ENCODE data around the gene CDH13. TPM values are rescaled to one million over a fixed set of nuclear protein-coding genes. Genes with fewer than 3 reads are reported as not detected.

The CDH13 gene
- total RNA-seq, 1 donor from 2014 or later = 2.0 TPM

DNA sequence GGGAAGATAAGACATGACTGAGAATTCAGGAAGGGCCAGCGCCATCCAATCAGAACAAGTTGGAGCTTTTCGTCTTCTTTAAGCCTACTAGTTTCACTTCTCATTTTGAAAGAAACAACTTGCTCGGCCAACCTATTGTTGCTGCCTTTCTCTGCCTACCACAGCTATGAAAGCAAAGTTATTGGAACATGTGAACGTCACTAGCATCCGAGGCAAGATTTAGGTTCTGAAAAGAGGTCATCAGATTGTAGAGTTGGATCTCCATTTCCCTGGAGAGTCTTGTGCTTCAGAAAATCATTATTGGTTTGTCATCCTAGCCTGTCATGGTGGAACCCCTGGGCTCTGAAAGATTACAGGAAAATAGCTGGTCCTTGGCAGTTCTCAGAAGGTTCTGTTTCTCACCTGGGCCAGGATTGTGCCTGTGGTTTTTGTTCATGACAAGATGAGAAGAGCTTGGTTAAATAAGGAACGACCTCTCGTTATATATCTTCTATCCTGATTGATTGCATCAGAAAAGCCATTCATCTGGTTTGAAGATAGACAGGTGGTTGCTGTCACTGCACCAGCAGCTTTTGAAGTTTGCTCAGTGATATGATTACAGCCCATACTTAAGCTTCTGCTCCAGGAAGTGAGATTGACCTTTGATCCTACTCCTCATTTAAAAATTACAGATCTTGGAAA, 25.3 kb downstream of the CDH13 start:
- DNase-seq (ENCODE audit: low spot score) = no peak

DNA sequence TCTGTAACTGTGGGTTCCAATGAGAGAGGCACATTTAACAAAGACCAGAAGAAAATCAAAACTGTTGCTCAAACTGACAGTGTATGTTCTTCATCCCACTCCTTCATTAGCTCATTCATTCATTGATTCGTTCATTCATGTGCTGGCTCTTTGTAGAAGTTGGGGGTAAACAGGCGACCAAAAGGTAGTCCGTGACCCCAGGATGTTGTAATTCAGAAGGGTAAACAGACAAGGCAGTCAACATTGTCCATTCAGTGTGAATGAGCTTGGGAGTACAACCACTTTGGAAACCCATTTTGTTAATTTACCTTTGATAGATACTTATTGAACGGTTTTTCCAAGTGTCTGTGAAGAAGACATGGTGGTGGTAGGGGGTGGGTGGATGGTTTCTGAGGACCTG, 26.1 kb downstream of the CDH13 start:
- DNase-seq (ENCODE audit: low spot score) = no peak

GRCh38 chr16:82653550-82654511, 27.1 kb downstream of the CDH13 start:
- DNase-seq (ENCODE audit: low spot score) = no peak

GRCh38 chr16:82655072-82655714, 28.4 kb downstream of the CDH13 start:
- peak; percentile 29 for DNase-seq (ENCODE audit: low spot score)

GRCh38 chr16:82655720-82656490, 29.1 kb downstream of the CDH13 start:
- no peak for DNase-seq (ENCODE audit: low spot score)

GRCh38 chr16:82657239-82657638, 30.5 kb downstream of the CDH13 start:
- no peak for DNase-seq (ENCODE audit: low spot score)

DNA sequence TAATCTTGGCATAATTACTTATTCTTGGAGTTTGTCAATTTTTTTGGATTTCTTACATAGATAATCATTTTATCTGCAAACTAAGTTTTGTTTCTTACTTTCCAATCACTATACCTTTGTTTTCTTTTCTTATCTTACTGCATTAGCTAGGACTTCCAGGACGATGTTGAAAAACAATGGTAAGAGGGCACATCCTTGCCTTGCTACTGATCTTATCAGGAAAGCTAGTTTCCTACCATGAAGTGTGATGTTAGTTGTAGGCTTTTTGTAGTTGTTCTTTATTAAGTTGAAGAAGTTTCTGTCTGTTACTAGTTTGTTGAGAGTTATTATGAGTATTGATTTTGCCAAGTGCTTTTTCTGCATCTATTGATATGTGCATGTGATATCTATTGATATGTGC, 31.0 kb downstream of the CDH13 start:
- no peak for DNase-seq (ENCODE audit: low spot score)

DNA sequence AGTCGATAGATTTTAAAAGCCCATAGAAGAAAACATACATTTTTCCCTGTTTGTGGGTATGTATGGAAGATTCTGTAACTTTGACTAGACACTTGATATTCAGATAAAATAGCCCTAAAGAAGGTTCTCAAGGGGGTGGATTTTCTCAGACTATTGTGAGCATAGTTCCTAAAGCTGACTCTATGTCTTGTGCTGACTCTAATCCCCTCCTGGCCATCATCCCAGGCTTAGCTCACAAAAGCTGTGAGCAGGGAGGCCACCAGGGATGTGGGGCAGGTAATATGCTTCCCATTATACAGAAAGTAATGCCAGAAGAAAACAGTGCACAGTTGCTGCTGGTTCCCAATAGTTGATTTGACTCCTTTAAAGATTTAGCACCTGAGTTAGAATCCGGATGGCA, 32.0 kb downstream of the CDH13 start:
- no peak for DNase-seq (ENCODE audit: low spot score)

- DNase-seq (ENCODE audit: low spot score) = no peak
Measured at GRCh38 chr16:82660075-82660645, 33.4 kb downstream of the CDH13 start.

DNA sequence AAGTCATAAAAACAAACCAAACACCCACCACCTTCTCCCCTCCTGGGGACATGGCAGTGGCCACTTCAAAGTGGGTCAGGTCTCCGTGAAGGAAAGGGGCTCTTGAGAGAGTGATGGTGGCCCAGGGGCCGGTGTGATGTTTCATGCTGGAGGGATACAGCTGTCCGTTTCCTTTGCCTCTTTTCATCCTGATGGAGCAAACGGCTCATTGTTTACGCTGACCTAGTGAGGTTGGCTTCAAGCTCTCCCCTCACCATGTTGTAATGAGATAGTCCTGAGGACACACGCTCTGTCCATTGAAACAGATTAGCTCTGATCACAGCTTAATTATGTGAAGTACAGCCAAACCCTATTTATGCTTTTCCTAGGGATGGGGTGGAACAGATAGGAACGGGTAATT, 34.2 kb downstream of the CDH13 start:
- DNase-seq (ENCODE audit: low spot score) = no peak

- no peak for DNase-seq (ENCODE audit: low spot score)
Measured at GRCh38 chr16:82664181-82664580, 37.4 kb downstream of the CDH13 start.

- DNase-seq (ENCODE audit: low spot score) = no peak
Measured at GRCh38 chr16:82665025-82665424, 38.3 kb downstream of the CDH13 start.

GRCh38 chr16:82667437-82667836, 40.7 kb downstream of the CDH13 start:
- no peak for DNase-seq (ENCODE audit: low spot score)

GRCh38 chr16:82668094-82668493, 41.3 kb downstream of the CDH13 start:
- no peak for DNase-seq (ENCODE audit: low spot score)

DNA sequence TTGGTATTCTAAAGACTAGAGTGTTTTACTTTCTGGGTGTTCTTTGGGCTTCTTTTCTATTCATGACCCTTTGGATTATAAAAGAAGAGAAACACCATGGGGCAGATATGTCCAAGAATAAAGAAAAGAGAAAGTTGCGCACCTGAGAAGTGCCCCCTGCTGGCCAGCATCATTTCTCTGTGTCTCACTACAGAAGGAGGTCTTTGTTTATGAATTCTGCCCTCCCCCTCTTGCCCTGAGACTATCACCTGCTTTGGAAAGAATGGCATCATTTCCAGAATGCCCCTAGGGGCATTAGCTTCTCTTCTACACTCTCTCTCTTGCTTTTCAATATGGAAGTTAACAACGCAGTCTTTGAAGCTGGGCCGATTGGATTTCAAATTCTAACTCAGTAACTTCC, 45.0 kb downstream of the CDH13 start:
- DNase-seq (ENCODE audit: low spot score) = no peak

GRCh38 chr16:82672676-82673075, 45.9 kb downstream of the CDH13 start:
- DNase-seq (ENCODE audit: low spot score) = no peak

- DNase-seq (ENCODE audit: low spot score) = no peak
Measured at GRCh38 chr16:82675300-82675699, 48.5 kb downstream of the CDH13 start.

DNA sequence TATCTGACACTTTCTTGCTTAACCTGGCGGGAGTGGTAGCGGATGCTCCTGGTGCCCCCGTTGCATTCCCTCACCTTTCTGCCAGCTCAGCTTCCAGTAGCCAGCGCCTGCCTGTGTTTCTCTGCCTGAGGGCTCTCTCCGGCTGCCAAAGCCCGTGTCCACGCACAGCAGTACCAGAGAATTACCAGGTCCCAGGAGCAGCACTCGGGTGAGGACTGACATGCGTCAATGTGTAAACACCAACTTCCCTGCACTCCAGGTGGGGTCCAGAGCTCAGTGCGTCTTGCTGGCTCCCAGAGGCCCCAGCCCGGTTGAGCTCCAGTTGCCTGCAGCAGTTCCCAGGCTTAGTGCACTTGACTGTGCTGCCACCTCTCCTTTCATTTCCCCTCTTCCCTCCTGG, 54.8 kb downstream of the CDH13 start:
- no peak for DNase-seq (ENCODE audit: low spot score)

DNA sequence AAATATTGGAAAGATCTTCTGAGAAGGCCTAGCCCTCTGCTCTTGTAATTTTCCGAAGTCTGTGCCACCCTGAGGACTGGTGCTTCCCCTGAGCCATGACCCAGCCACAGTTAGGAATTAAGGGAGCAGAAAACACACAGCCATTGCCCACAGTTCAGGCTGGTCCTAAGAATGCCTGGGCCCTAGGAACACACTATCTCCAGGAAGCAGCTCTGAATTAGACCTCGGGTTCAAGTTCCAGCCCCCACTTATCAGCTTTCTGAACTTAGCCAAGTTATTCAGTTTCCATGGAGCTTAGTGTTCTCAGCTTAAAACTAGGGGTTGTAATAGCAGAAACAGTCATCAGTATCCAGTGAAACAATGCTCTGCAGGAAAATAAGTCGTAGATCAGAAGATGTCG, 56.0 kb downstream of the CDH13 start:
- no peak for DNase-seq (ENCODE audit: low spot score)

GRCh38 chr16:82684256-82684655, 57.5 kb downstream of the CDH13 start:
- DNase-seq (ENCODE audit: low spot score) = no peak

DNA sequence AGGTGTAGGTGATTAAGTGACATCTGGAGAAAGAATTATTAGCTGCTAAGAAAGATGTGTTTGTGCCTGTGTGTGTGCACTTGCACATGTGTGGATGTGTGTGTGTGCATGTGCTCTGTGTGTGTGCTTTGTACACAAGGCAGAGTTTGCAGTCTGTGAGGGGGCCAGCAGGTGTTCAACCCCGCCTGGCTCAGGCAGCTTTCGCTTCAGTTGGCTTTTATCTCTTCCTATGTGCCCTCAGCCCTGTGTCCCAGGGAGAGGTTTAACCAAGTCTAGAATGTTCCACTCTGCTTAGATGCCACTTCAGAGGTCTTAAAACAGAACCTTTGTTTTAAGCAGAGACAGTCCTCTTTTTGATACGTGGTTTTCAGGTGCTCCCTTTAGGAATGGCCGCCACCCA, 58.8 kb downstream of the CDH13 start:
- DNase-seq (ENCODE audit: low spot score) = no peak

All from mucosa of gallbladder (tissue), 1 donor.